ENCODE data around the gene RPS6KA1. TPM values are rescaled to one million over a fixed set of nuclear protein-coding genes. Genes with fewer than 3 reads are reported as not detected.

Gene RPS6KA1
- total and polyA plus RNA-seq, 2 of the 13 experiments (the other 11 are each of a cell fraction or from before 2014, with no cell fraction given) = 19.6 to 24.2 TPM

DNA sequence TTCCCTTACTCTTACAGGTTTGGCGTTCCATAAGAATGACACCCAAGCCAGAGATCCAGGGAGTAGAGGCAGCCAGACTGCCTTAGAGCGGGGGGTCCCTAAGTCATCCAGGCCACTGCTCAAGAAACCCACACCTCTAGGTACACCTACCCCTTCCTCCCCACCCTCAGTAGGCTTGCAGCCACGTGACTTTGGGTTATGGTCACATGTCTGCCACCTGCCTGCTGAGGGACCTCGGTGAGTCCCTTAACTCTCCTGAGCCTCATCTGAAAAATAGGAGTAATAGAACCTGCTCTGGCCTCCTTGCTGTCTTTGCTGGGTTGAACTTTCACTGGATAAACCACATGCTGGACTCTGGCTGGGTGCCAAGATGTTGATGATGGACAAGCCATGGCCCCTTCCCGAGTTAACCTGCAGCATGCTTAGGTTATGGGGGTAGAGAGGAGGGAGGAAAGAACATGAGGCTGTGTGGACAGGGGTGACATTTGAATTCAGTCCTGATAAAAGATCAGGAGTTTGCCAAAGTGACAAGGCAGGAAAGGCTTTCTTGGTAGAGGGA, 4.5 kb downstream of the RPS6KA1 start (continued):
- TF ChIP-seq, protein P1, sequence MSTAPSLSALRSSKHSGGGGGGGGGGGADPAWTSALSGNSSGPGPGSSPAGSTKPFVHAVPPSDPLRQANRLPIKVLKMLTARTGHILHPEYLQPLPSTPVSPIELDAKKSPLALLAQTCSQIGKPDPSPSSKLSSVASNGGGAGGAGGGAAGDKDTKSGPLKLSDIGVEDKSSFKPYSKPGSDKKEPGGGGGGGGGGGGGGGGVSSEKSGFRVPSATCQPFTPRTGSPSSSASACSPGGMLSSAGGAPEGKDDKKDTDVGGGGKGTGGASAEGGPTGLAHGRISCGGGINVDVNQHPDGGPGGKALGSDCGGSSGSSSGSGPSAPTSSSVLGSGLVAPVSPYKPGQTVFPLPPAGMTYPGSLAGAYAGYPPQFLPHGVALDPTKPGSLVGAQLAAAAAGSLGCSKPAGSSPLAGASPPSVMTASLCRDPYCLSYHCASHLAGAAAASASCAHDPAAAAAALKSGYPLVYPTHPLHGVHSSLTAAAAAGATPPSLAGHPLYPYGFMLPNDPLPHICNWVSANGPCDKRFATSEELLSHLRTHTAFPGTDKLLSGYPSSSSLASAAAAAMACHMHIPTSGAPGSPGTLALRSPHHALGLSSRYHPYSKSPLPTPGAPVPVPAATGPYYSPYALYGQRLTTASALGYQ (CRISPR knock-in tag; IDR thresholded peaks at IDR 0.05) = no peak
- peak; percentile 22; the same call in 1 of the 2 replicates for TF ChIP-seq ZNF687 (CRISPR knock-in tag; IDR thresholded peaks at IDR 0.05)
- TF ChIP-seq ZNF414 (CRISPR knock-in tag; IDR thresholded peaks at IDR 0.05) = no peak
- peak; percentile 18; the same call in 1 of the 2 replicates for TF ChIP-seq SALL1 (CRISPR knock-in tag; IDR thresholded peaks at IDR 0.05)
- no peak for TF ChIP-seq KDM2A (CRISPR knock-in tag; IDR thresholded peaks at IDR 0.05; ENCODE audit: borderline replicate concordance, low read depth)
- no peak for TF ChIP-seq FOXP1 (IDR thresholded peaks at IDR 0.05)
- no peak for TF ChIP-seq FOXP1 (CRISPR knock-in tag; IDR thresholded peaks at IDR 0.05)
- no peak for TF ChIP-seq MLX (CRISPR knock-in tag; IDR thresholded peaks at IDR 0.05)
- TF ChIP-seq ZSCAN29 (CRISPR knock-in tag; conservative IDR thresholded peaks at IDR 0.05) = no peak
- no peak for TF ChIP-seq MEIS2 (CRISPR knock-in tag; IDR thresholded peaks at IDR 0.05)
- no peak for TF ChIP-seq ZNF792 (CRISPR knock-in tag; IDR thresholded peaks at IDR 0.05)
- TF ChIP-seq REL (CRISPR knock-in tag; conservative IDR thresholded peaks at IDR 0.05) = no peak
- TF ChIP-seq, protein P2, sequence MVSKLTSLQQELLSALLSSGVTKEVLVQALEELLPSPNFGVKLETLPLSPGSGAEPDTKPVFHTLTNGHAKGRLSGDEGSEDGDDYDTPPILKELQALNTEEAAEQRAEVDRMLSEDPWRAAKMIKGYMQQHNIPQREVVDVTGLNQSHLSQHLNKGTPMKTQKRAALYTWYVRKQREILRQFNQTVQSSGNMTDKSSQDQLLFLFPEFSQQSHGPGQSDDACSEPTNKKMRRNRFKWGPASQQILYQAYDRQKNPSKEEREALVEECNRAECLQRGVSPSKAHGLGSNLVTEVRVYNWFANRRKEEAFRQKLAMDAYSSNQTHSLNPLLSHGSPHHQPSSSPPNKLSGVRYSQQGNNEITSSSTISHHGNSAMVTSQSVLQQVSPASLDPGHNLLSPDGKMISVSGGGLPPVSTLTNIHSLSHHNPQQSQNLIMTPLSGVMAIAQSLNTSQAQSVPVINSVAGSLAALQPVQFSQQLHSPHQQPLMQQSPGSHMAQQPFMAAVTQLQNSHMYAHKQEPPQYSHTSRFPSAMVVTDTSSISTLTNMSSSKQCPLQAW (CRISPR knock-in tag; IDR thresholded peaks at IDR 0.05) = no peak
